ENCODE data around the gene AEBP2.

Gene AEBP2

GRCh38 chr12:19539836-19540235 is 100.5 kb downstream of the AEBP2 start:
- no peak overlapping the region for H2AFZ ChIP-seq (ENCODE audit: low read length)
- H3K9me2 ChIP-seq (ENCODE audit: low read depth, low read length) = no peaks in the 10 kb centered on the region
- no peaks in the 10 kb centered on the region for H3K27me3 ChIP-seq (ENCODE audit: insufficient read depth, low read length)
- no peak for TF ChIP-seq EZH2 (IDR thresholded peaks at IDR 0.05; ENCODE audit: borderline replicate concordance, low read length)
- no peaks in the 10 kb centered on the region for H4K20me1 ChIP-seq (ENCODE audit: insufficient read depth, low read length)
- no peak overlapping the region for H3K27ac ChIP-seq (ENCODE audit: low read depth, low read length, poor library complexity, severe bottlenecking)
- H3K9ac ChIP-seq (ENCODE audit: low read length) = no peak overlapping the region
- no peaks in the 10 kb centered on the region for H3F3A ChIP-seq (ENCODE audit: insufficient read depth, low read length)
- H3K4me2 ChIP-seq (ENCODE audit: low read length) = no peak overlapping the region
- H3K9me3 ChIP-seq (ENCODE audit: low read length) = peaks cover 11% of the 10 kb centered on the region
- H3K4me1 ChIP-seq (ENCODE audit: insufficient read depth, low read length, severe bottlenecking) = no peaks in the 10 kb centered on the region
- no peaks in the 10 kb centered on the region for H3K79me2 ChIP-seq (ENCODE audit: insufficient read depth, low read length)
- H3K4me3 ChIP-seq (ENCODE audit: low read depth, low read length, poor library complexity, severe bottlenecking) = no peak overlapping the region
- H3K36me3 ChIP-seq (ENCODE audit: insufficient read depth, low read length) = no peaks in the 10 kb centered on the region

DNA sequence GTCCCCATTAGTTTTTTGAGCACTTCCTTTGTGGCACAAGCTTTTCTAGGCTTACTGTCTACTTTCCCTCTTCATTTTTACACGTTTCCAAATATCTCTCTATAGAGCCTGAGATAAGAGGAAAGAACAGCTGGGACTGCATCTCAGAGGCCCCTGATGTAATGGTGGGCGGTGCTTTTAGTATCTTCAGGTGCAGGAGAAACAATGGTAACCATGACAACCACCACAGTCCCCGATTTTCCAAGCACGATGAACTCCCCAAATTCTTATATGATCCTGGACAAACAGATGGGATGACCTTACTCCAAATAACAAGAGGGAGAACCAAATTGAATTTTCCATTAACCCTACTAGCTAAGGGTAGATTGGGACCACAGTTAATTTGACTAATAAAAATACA is 103.3 kb downstream of the AEBP2 start:
- no peaks in the 10 kb centered on the region for H3K4me1 ChIP-seq (ENCODE audit: insufficient read depth, low read length, severe bottlenecking)
- no peak overlapping the region for H3K4me3 ChIP-seq (ENCODE audit: low read depth, low read length, poor library complexity, severe bottlenecking)
- H3K9me3 ChIP-seq (ENCODE audit: low read length) = no peaks in the 10 kb centered on the region
- no peak overlapping the region for H3K27ac ChIP-seq (ENCODE audit: low read depth, low read length, poor library complexity, severe bottlenecking)
- no peak overlapping the region for H3K9ac ChIP-seq (ENCODE audit: low read length)
- H3K27me3 ChIP-seq (ENCODE audit: insufficient read depth, low read length) = no peaks in the 10 kb centered on the region
- H2AFZ ChIP-seq (ENCODE audit: low read length) = no peak overlapping the region
- no peak for TF ChIP-seq EZH2 (IDR thresholded peaks at IDR 0.05; ENCODE audit: borderline replicate concordance, low read length)
- H3K79me2 ChIP-seq (ENCODE audit: insufficient read depth, low read length) = no peaks in the 10 kb centered on the region
- no peaks in the 10 kb centered on the region for H3K36me3 ChIP-seq (ENCODE audit: insufficient read depth, low read length)
- no peak overlapping the region for H3K4me2 ChIP-seq (ENCODE audit: low read length)
- H3F3A ChIP-seq (ENCODE audit: insufficient read depth, low read length) = no peaks in the 10 kb centered on the region
- H3K9me2 ChIP-seq (ENCODE audit: low read depth, low read length) = no peaks in the 10 kb centered on the region
- H4K20me1 ChIP-seq (ENCODE audit: insufficient read depth, low read length) = no peaks in the 10 kb centered on the region

- H2AFZ ChIP-seq (ENCODE audit: low read length) = no peak overlapping the region
- no peaks in the 10 kb centered on the region for H3K4me1 ChIP-seq (ENCODE audit: insufficient read depth, low read length, severe bottlenecking)
- no peak overlapping the region for H3K27ac ChIP-seq (ENCODE audit: low read depth, low read length, poor library complexity, severe bottlenecking)
- TF ChIP-seq EZH2 (IDR thresholded peaks at IDR 0.05; ENCODE audit: borderline replicate concordance, low read length) = no peak
- TF ChIP-seq, protein P1, sequence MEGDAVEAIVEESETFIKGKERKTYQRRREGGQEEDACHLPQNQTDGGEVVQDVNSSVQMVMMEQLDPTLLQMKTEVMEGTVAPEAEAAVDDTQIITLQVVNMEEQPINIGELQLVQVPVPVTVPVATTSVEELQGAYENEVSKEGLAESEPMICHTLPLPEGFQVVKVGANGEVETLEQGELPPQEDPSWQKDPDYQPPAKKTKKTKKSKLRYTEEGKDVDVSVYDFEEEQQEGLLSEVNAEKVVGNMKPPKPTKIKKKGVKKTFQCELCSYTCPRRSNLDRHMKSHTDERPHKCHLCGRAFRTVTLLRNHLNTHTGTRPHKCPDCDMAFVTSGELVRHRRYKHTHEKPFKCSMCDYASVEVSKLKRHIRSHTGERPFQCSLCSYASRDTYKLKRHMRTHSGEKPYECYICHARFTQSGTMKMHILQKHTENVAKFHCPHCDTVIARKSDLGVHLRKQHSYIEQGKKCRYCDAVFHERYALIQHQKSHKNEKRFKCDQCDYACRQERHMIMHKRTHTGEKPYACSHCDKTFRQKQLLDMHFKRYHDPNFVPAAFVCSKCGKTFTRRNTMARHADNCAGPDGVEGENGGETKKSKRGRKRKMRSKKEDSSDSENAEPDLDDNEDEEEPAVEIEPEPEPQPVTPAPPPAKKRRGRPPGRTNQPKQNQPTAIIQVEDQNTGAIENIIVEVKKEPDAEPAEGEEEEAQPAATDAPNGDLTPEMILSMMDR (IDR thresholded peaks at IDR 0.05; ENCODE audit: low read length) = no peak
- H3K27me3 ChIP-seq (ENCODE audit: insufficient read depth, low read length) = no peaks in the 10 kb centered on the region
- H3K9me3 ChIP-seq (ENCODE audit: low read length) = no peaks in the 10 kb centered on the region
- no peak overlapping the region for H3K4me3 ChIP-seq (ENCODE audit: low read depth, low read length, poor library complexity, severe bottlenecking)
- H3K9me2 ChIP-seq (ENCODE audit: low read depth, low read length) = no peaks in the 10 kb centered on the region
- no peak overlapping the region for H3K4me2 ChIP-seq (ENCODE audit: low read length)
- no peaks in the 10 kb centered on the region for H3F3A ChIP-seq (ENCODE audit: insufficient read depth, low read length)
- no peaks in the 10 kb centered on the region for H3K79me2 ChIP-seq (ENCODE audit: insufficient read depth, low read length)
- no peaks in the 10 kb centered on the region for H3K36me3 ChIP-seq (ENCODE audit: insufficient read depth, low read length)
- no peaks in the 10 kb centered on the region for H4K20me1 ChIP-seq (ENCODE audit: insufficient read depth, low read length)
- no peak overlapping the region for H3K9ac ChIP-seq (ENCODE audit: low read length)
These were observed 105.1 kb downstream of the AEBP2 start for GRCh38 chr12:19544353-19544752.

- Histone ChIP-seq H3K79me2 (ENCODE audit: insufficient read depth, low read length) (no peaks in the 10 kb centered on the region), H3K4me2 (ENCODE audit: low read length) (no peak overlapping the region), H3K4me1 (ENCODE audit: insufficient read depth, low read length, severe bottlenecking) (no peaks in the 10 kb centered on the region), H3F3A (ENCODE audit: insufficient read depth, low read length) (no peaks in the 10 kb centered on the region), H3K9me3 (ENCODE audit: low read length) (no peaks in the 10 kb centered on the region), H3K9ac (ENCODE audit: low read length) (no peak overlapping the region), H3K27me3 (ENCODE audit: insufficient read depth, low read length) (no peaks in the 10 kb centered on the region), H3K9me2 (ENCODE audit: low read depth, low read length) (no peaks in the 10 kb centered on the region), H3K36me3 (ENCODE audit: insufficient read depth, low read length) (no peaks in the 10 kb centered on the region), H3K4me3 (ENCODE audit: low read depth, low read length, poor library complexity, severe bottlenecking) (no peak overlapping the region), H2AFZ (ENCODE audit: low read length) (no peak overlapping the region), H4K20me1 (ENCODE audit: insufficient read depth, low read length) (no peaks in the 10 kb centered on the region), H3K27ac (ENCODE audit: low read depth, low read length, poor library complexity, severe bottlenecking) (no peak overlapping the region)
- TF ChIP-seq, protein P1 (IDR thresholded peaks at IDR 0.05; ENCODE audit: low read length) = no peak
- TF ChIP-seq EZH2 (IDR thresholded peaks at IDR 0.05; ENCODE audit: borderline replicate concordance, low read length) = no peak
These were observed 106.0 kb downstream of the AEBP2 start for GRCh38 chr12:19545301-19545700.
